ENCODE measurements around the gene GALNT17.

The GALNT17 gene

DNA sequence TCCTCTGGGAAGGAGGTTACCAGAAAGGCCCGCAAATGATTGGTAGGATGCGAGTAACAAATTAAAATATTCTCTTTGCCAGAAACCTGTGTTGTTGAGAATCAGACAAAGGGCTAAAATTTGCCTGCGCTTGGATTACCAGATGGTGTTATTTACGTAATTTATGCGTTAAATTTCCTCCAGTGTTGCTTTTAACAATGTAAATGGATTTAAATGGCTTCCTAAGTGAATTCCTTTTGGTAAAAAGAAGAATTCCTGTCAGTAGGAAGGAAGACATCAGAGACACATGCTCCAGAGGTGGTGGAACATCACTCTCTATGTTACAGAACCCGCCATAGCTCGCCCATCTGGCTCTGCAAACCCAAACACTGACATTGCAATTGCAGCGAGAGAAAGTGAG is 520.6 kb downstream of the GALNT17 start:
- no peak overlapping the region for H3K4me3 ChIP-seq (ENCODE audit: low read depth in 1 of 2, low read length in 2 of 2)
- H3K9me3 ChIP-seq (ENCODE audit: insufficient read depth, low read length, severe bottlenecking) = peaks cover 6% of the 10 kb centered on the region
- no peaks in the 10 kb centered on the region for H3K79me2 ChIP-seq (ENCODE audit: insufficient read depth, low read length)
- no peak overlapping the region for H3K4me2 ChIP-seq (ENCODE audit: insufficient read depth, low read length)
- DNase-seq (no peak), ATAC-seq (ENCODE audit: insufficient read depth, low read depth) (no peak)
- no peaks in the 10 kb centered on the region for H4K20me1 ChIP-seq (ENCODE audit: insufficient read depth, low read length)
- no peak overlapping the region for H3K9ac ChIP-seq (ENCODE audit: low read depth, low read length)
- H3K27ac ChIP-seq (ENCODE audit: low read length) = no peak overlapping the region
- no peaks in the 10 kb centered on the region for H3K36me3 ChIP-seq (ENCODE audit: insufficient read depth, low read length)
- no peaks in the 10 kb centered on the region for H3K4me1 ChIP-seq (ENCODE audit: insufficient read depth, low read length)
- no peaks in the 10 kb centered on the region for H3K27me3 ChIP-seq (ENCODE audit: insufficient read depth, low read length, poor library complexity)
- TF ChIP-seq CTCF (IDR thresholded peaks at IDR 0.05; ENCODE audit: borderline replicate concordance, extremely low read depth, low read length, poor library complexity, severe bottlenecking) (no peak), EZH2 (IDR thresholded peaks at IDR 0.05; ENCODE audit: borderline replicate concordance, low read depth, low read length, severe bottlenecking) (no peak)
- no peak overlapping the region for H2AFZ ChIP-seq (ENCODE audit: low read depth, low read length)

GRCh38 chr7:71657386-71657785 is 525.4 kb downstream of the GALNT17 start:
- H4K20me1 ChIP-seq (ENCODE audit: insufficient read depth, low read length) = no peaks in the 10 kb centered on the region
- no peak overlapping the region for H3K9ac ChIP-seq (ENCODE audit: low read depth, low read length)
- H3K79me2 ChIP-seq (ENCODE audit: insufficient read depth, low read length) = no peaks in the 10 kb centered on the region
- no peaks in the 10 kb centered on the region for H3K27me3 ChIP-seq (ENCODE audit: insufficient read depth, low read length, poor library complexity)
- no peak overlapping the region for H3K27ac ChIP-seq (ENCODE audit: low read length)
- no peak overlapping the region for H2AFZ ChIP-seq (ENCODE audit: low read depth, low read length)
- no peak overlapping the region for H3K4me2 ChIP-seq (ENCODE audit: insufficient read depth, low read length)
- no peaks in the 10 kb centered on the region for H3K36me3 ChIP-seq (ENCODE audit: insufficient read depth, low read length)
- H3K9me3 ChIP-seq (ENCODE audit: insufficient read depth, low read length, severe bottlenecking) = no peaks in the 10 kb centered on the region
- TF ChIP-seq EZH2 (IDR thresholded peaks at IDR 0.05; ENCODE audit: borderline replicate concordance, low read depth, low read length, severe bottlenecking) (no peak), CTCF (IDR thresholded peaks at IDR 0.05; ENCODE audit: borderline replicate concordance, extremely low read depth, low read length, poor library complexity, severe bottlenecking) (no peak)
- ATAC-seq (ENCODE audit: insufficient read depth, low read depth) = no peak
- no peak for DNase-seq
- no peak overlapping the region for H3K4me3 ChIP-seq (ENCODE audit: low read depth in 1 of 2, low read length in 2 of 2)
- H3K4me1 ChIP-seq (ENCODE audit: insufficient read depth, low read length) = no peaks in the 10 kb centered on the region

- Histone ChIP-seq H2AFZ (ENCODE audit: low read depth, low read length) (no peak overlapping the region), H3K4me2 (ENCODE audit: insufficient read depth, low read length) (no peak overlapping the region), H3K79me2 (ENCODE audit: insufficient read depth, low read length) (no peaks in the 10 kb centered on the region), H3K9ac (ENCODE audit: low read depth, low read length) (no peak overlapping the region), H3K27ac (ENCODE audit: low read length) (no peak overlapping the region), H3K4me3 (ENCODE audit: low read depth in 1 of 2, low read length in 2 of 2) (no peak overlapping the region), H3K4me1 (ENCODE audit: insufficient read depth, low read length) (no peaks in the 10 kb centered on the region), H3K36me3 (ENCODE audit: insufficient read depth, low read length) (no peaks in the 10 kb centered on the region), H3K27me3 (ENCODE audit: insufficient read depth, low read length, poor library complexity) (no peaks in the 10 kb centered on the region), H3K9me3 (ENCODE audit: insufficient read depth, low read length, severe bottlenecking) (no peaks in the 10 kb centered on the region), H4K20me1 (ENCODE audit: insufficient read depth, low read length) (no peaks in the 10 kb centered on the region)
- TF ChIP-seq CTCF (IDR thresholded peaks at IDR 0.05; ENCODE audit: borderline replicate concordance, extremely low read depth, low read length, poor library complexity, severe bottlenecking) (no peak), EZH2 (IDR thresholded peaks at IDR 0.05; ENCODE audit: borderline replicate concordance, low read depth, low read length, severe bottlenecking) (no peak)
- DNase-seq = no peak
- no peak for ATAC-seq (ENCODE audit: insufficient read depth, low read depth)
These were observed 527.7 kb downstream of the GALNT17 start for GRCh38 chr7:71659622-71660021.

DNA sequence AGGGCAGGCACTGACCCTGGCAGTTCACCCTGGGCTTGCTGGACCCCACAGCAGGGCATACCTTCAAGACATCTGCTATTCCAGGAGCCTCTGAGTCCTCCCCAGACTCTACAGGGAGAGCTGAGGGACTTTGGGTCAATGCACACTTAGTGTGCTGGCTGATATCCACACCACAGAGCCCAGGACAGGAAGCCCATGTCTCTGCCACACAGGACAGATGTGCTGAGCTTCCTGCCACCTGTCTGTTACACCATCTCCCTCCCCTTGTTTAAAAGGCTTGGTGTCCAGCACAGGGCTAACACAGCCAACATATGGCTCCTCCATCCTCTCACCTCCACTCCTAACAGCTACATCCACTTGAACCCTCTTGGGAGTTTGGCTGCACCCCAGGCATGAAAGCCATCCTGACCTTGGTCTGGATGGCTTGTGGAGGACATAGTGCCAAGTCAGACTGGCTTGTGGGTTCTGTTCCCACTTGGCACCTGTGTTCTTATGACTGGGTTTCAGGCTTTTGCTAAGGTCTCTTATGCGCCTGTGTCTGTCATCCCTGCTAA is 529.8 kb downstream of the GALNT17 start:
- H3K36me3 ChIP-seq (ENCODE audit: insufficient read depth, low read length) = no peaks in the 10 kb centered on the region
- TF ChIP-seq EZH2 (IDR thresholded peaks at IDR 0.05; ENCODE audit: borderline replicate concordance, low read depth, low read length, severe bottlenecking) = no peak
- no peak for TF ChIP-seq CTCF (IDR thresholded peaks at IDR 0.05; ENCODE audit: borderline replicate concordance, extremely low read depth, low read length, poor library complexity, severe bottlenecking)
- ATAC-seq (ENCODE audit: insufficient read depth, low read depth) = no peak

More for the DNA sequence above, 529.8 kb downstream of the GALNT17 start:
- Histone ChIP-seq H3K9ac (ENCODE audit: low read depth, low read length) (no peak overlapping the region), H3K4me1 (ENCODE audit: insufficient read depth, low read length) (no peaks in the 10 kb centered on the region), H4K20me1 (ENCODE audit: insufficient read depth, low read length) (no peaks in the 10 kb centered on the region), H3K27ac (ENCODE audit: low read length) (no peak overlapping the region), H3K27me3 (ENCODE audit: insufficient read depth, low read length, poor library complexity) (no peaks in the 10 kb centered on the region), H3K9me3 (ENCODE audit: insufficient read depth, low read length, severe bottlenecking) (no peaks in the 10 kb centered on the region), H3K4me2 (ENCODE audit: insufficient read depth, low read length) (no peak overlapping the region), H2AFZ (ENCODE audit: low read depth, low read length) (no peak overlapping the region), H3K4me3 (ENCODE audit: low read depth in 1 of 2, low read length in 2 of 2) (no peak overlapping the region), H3K79me2 (ENCODE audit: insufficient read depth, low read length) (no peaks in the 10 kb centered on the region)
- DNase-seq = no peak

All from DND-41 (cell line).